GM18502 (cell line): Measurements from ENCODE around the gene NR1H3.
"Not testable (repeated sequence)": the region's sequence is repeated elsewhere in the genome, so short reads cannot be mapped to it uniquely, and the experiment has no call there.

Source experiments
- ATAC-seq: cut with Tn5 transposase; IDR thresholded peaks from one replicate; pipeline ENCODE4 v1.9.1; 2021; ENCODE audit warnings: mild to moderate bottlenecking; ENCODE audit not compliant: unreplicated experiment, poor library complexity

The NR1H3 gene

DNA sequence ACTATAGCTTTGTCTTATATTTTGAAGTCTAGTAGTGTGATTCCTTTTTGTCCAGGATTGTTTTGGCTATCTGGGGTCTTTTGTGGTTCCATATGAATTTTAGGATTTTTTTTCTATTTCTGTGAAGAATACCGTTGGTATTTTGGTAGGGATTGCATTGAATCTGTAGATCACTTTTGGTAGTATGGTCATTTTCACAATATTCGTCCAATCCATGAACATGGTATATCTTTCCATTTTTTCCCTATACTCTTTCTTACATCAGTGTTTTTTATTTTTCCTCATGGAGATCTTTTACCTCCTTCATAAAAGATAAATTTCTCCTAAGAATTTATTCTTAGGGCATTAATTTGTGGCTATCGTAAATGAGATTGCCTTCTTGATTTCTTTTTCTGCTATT, 41.3 kb downstream of the NR1H3 start:
- no peak for ATAC-seq

GRCh38 chr11:47302853-47303252, 45.1 kb downstream of the NR1H3 start:
- ATAC-seq = no peak

DNA sequence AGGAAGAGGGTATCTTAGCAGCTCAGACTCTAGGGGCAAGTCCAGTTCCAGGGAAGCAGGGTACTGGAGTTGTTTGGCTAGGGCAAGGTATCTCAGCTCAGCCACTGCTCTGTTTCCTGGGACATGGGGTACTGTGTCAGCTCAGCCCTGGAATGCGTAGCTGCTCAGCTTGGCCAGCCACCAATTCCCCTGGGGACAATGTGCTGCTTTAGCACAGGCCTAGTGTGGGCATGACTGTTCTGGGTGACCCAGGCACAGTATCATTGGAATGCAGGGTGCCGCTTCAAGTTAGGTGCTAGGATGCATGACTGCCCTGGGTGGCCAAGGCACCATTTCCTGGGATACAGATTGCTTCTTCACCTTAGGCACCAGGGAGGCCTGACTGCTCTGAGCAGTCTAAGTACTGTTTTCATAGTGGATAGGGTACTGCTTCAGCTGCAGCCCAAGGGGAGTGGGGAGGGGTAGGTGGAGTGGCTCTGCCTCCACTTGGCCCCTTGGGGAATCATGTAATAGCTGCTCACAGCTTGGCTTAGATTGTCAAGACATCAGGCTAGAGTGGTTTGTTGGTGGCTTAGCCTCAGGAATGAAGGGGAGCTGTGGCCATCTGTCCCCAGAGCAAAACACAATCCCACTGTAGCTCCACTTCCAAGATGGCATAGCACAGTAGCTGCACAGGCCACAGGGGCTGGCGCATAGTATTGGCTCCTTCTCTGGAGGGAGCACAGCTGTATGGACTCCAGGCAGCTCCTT, 48.1 kb downstream of the NR1H3 start:
- ATAC-seq = no peak

DNA sequence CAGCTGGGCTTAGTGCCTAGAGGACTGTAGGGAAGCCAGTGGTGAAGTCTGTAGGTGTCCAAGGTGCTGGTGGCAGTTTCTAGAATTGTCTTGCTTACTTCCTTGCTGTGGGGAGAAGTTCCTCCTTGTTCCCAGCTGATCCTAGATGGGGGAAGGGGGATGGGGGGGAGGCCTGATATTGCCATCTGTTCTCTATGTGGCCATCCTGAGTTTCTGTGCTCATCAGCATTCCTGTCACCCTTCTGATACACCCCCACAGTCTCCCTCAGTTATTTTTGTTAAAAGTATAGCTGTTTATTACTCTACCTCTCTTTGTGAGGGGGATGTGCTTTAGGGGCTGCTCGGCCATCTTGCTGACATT, 48.7 kb downstream of the NR1H3 start:
- no peak for ATAC-seq

GRCh38 chr11:47308050-47308823, 50.4 kb downstream of the NR1H3 start:
- ATAC-seq = no peak

- ATAC-seq = no peak
These were observed 57.2 kb downstream of the NR1H3 start for GRCh38 chr11:47314992-47315391.

GRCh38 chr11:47316501-47316900, 58.7 kb downstream of the NR1H3 start:
- ATAC-seq = not testable (repeated sequence)

DNA sequence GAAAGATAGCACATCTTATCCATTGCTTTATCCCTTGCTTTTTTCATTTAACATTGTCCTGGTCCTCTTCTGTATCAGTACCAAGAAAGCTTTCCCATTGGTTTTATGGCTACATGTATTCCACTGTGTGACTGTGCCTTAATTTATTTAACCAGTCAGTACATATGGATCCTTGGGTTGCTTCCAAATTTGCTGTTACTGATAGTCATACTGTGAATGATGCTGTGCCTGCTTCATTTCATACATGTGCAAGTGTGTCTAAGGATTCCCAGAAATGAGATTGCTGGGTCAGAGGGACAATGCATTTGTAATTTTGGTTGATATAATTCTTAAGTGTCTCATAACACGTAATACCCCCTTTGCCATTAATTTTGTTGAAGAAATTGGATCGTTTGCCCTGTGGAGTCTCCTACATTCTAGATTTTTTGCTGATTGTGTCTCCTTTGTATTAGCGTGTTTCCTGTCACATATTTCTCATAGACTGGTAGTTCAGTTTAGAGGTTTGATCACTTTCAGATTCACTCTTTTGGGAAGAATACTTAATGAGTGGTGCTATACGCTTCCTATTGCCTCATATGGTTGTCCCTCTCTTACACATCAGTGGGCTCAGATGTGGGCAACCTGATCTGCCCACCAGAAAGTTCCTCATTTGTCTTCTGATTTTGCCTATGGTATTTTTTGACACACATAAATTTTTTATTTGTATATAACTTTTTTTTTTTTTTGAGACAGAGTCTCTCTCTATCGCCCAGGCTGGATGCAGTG, 59.5 kb downstream of the NR1H3 start:
- ATAC-seq = peak; percentile 73

DNA sequence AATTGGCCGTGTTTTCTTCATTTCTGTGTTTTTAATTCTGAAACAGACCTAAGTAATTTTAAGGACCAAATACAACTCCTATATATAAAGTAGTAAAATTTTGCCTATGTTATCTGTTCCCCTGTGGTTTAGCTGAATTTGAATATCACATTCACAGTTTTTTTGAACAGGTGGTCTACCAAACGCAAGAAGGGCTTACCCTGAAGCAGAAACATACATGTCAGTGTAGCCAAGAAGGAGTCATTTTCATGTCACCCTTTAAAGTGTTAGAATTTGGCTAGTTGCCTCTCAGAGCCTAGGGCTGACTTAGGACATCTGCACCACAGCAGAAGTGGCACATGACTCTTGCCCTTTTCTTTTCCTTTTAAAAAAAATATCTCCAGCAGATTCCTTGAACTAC, 60.4 kb downstream of the NR1H3 start:
- ATAC-seq = no peak
